ENCODE measurements around the gene TBCD. TPM values are rescaled to one million over a fixed set of nuclear protein-coding genes. Genes with fewer than 3 reads are reported as not detected.
A peak's percentile ranks its signal among the peaks of the same experiment; 100 is the strongest.

TBCD gene
- polyA plus RNA-seq, 2 of the 4 experiments (the other 2 are of a cell fraction), result 33.5 to 49.1 TPM

- H3K4me1 ChIP-seq, result no peaks in the 10 kb centered on the region
- ATAC-seq, result peak; percentile 27 to 32; a peak in 3 of 6 replicates
- no peak for DNase-seq (ENCODE audit: low read depth in 1 of 2, low spot score in 1 of 2)
- TF ChIP-seq JUN (IDR thresholded peaks at IDR 0.05) (no peak), USF2 (IDR thresholded peaks at IDR 0.05) (no peak), BCL3 (IDR thresholded peaks at IDR 0.05) (no peak), MAZ (IDR thresholded peaks at IDR 0.05; ENCODE audit: borderline replicate concordance, low read depth, low read length) (no peak), NFE2L2 (conservative IDR thresholded peaks at IDR 0.05; ENCODE audit: low read length) (no peak), HMGXB4 (CRISPR knock-in tag; IDR thresholded peaks at IDR 0.05; ENCODE audit: borderline replicate concordance) (no peak), FOSB (CRISPR knock-in tag; IDR thresholded peaks at IDR 0.05) (no peak), EHF (CRISPR knock-in tag; IDR thresholded peaks at IDR 0.05) (no peak), EHMT2 (IDR thresholded peaks at IDR 0.05; ENCODE audit: low read depth) (no peak), GATA3 (IDR thresholded peaks at IDR 0.05; ENCODE audit: borderline replicate concordance) (no peak), HOXB13 (CRISPR knock-in tag; IDR thresholded peaks at IDR 0.05; ENCODE audit: low read depth) (no peak), RCOR1 (IDR thresholded peaks at IDR 0.05; ENCODE audit: low read depth, low read length) (no peak), PHF8 (IDR thresholded peaks at IDR 0.05; ENCODE audit: borderline replicate concordance, low read depth) (no peak), NPAS2 (CRISPR knock-in tag; IDR thresholded peaks at IDR 0.05; ENCODE audit: borderline replicate concordance) (no peak), ATOH8 (CRISPR knock-in tag; IDR thresholded peaks at IDR 0.05; ENCODE audit: low read depth) (no peak), NR3C1 (IDR thresholded peaks at IDR 0.05) (no peak), ZC3H11A (IDR thresholded peaks at IDR 0.05) (no peak), CBX8 (IDR thresholded peaks at IDR 0.05) (no peak)
- TF ChIP-seq, protein P1, sequence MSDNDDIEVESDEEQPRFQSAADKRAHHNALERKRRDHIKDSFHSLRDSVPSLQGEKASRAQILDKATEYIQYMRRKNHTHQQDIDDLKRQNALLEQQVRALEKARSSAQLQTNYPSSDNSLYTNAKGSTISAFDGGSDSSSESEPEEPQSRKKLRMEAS (IDR thresholded peaks at IDR 0.05), result no peak
- TF ChIP-seq, protein P2, sequence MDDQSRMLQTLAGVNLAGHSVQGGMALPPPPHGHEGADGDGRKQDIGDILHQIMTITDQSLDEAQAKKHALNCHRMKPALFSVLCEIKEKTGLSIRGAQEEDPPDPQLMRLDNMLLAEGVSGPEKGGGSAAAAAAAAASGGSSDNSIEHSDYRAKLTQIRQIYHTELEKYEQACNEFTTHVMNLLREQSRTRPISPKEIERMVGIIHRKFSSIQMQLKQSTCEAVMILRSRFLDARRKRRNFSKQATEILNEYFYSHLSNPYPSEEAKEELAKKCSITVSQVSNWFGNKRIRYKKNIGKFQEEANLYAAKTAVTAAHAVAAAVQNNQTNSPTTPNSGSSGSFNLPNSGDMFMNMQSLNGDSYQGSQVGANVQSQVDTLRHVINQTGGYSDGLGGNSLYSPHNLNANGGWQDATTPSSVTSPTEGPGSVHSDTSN (IDR thresholded peaks at IDR 0.05), result no peak
- no peak overlapping the region for H3K4me3 ChIP-seq
- H3K4me2 ChIP-seq, result no peak overlapping the region
- no peak overlapping the region for H3K27ac ChIP-seq
- ChIA-PET CTCF (interaction anchor here (0.8 to 6.0 kb wide), 6 partner anchors 11 to 61 kb away, joined by 3 to 23 read pairs (median 4); no protein-coding TSS in a partner anchor), POLR2A (no interaction called here)
- WGBS (ENCODE audit: missing lambda C conversion rate), result 88% methylated on average over 47 of the region's 48 CpGs
- H3K9me3 ChIP-seq, result peaks cover 21% of the 10 kb centered on the region
- FAIRE-seq, result no peak
Measured at GRCh38 chr17:82729479-82730260, 22.2 kb upstream of the TBCD start.
